Epidermal melanocyte (primary cell): ENCODE measurements around the gene ACADL.
A peak's percentile ranks its signal among the peaks of the same experiment; 100 is the strongest.
"Not testable (repeated sequence)": the region's sequence is repeated elsewhere in the genome, so short reads cannot be mapped to it uniquely, and the experiment has no call there.

Source experiments
- DNase-seq: peaks from one replicate; pipeline ENCODE4 v3.0.0; 2011; ENCODE audit warnings: low spot score; ENCODE audit not compliant: insufficient read length

ACADL gene

DNA sequence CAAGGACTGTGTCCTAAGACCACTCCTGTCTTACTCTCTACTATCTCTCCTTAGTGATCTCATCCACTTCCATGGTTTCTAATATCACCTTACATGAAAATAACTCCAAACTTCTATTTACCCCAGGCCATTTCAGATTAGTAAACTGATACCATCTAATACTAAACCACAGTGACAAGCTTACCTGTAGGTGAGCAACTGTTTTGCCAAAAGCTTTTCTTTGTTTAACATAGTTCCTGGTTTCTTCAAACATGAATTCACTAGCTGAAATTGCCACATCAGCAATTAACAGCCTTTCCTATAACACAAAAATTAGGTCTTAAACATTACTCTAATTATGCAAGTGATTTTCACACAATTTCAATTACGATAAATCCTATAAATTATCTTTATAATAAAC lies 22.1 kb downstream of the ACADL start:
- DNase-seq, result no peak

DNA sequence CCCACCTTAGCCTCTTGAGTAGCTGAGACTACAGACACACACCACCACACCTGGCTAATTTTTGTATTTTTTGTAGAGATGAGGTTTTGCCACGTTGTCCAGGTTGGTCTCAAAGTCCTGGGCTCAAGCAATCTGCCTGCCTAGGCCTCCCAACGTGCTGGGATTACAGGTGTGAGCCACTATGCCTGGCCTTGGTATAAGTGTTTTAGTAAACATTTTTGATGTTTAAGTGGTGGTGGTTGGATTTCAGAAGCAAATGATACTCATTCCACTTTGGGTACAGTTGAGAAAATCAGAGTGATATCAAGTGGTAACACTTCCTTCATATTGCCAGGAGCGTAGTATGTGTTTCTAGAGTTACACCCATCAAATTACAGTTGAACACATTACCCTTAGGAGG lies 25.4 kb downstream of the ACADL start:
- no peak for DNase-seq

DNA sequence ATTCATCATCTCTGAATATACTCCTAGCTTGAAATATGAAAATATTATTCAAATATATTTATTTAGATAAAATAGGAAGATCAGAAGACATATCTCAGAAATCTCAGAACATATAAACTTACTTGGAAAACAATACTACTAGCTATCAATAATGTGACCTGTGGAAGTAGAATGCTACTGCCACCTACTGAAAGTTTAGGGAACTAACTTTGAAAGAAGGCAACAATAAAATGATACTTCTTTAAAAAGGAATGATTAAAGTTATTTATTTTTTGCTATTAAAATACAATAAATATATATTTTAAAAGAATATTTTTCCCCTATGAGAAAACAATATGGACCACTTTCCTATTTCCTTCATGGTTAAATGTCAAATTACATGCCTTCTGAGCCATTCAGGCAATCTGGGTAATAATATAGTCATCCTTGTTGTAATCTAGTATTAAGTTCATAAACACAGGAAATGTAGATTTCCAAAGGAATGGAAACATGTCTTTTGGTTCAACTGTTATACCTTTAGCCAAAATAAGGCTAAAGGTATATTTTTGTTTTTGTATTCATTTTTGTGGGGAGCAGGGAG lies 26.0 kb downstream of the ACADL start:
- no peak for DNase-seq

DNA sequence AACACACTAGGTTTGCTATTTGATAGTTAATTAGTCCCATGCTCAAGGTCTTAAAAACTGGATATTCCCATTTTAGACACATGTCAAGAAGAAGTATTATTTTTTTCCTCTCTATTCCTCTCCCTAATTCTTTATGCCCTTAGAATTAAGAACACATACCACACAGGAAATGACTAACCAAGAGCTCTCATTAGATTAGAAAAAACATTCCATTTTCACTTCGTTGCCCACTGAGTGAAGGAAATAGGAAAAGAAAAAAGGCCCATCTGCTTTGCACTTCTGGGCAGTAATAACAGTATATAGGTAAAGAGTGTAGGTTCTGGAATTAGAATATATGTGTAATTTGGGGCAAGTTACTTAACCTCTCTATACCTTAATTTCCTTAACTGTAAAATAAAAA lies 26.9 kb downstream of the ACADL start:
- DNase-seq, result no peak

DNA sequence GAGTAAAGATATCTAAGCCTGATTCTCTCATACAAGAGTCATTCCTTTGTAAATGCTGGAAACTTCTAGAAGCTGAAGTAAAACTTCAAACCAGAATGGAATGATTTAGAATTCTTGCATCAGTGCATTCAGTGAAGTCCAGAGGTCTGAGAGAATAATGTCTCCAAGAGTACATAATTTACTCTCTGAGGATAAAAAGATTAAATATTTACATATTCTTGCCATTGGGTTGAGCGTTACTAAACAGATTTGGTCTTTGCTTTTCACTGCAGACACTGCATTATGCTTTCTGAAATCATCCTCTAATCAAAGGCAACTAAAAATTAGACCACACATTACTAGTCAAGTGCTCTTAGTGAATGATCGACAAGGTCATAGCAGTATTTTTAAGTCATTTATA lies 27.5 kb downstream of the ACADL start:
- DNase-seq, result no peak

DNA sequence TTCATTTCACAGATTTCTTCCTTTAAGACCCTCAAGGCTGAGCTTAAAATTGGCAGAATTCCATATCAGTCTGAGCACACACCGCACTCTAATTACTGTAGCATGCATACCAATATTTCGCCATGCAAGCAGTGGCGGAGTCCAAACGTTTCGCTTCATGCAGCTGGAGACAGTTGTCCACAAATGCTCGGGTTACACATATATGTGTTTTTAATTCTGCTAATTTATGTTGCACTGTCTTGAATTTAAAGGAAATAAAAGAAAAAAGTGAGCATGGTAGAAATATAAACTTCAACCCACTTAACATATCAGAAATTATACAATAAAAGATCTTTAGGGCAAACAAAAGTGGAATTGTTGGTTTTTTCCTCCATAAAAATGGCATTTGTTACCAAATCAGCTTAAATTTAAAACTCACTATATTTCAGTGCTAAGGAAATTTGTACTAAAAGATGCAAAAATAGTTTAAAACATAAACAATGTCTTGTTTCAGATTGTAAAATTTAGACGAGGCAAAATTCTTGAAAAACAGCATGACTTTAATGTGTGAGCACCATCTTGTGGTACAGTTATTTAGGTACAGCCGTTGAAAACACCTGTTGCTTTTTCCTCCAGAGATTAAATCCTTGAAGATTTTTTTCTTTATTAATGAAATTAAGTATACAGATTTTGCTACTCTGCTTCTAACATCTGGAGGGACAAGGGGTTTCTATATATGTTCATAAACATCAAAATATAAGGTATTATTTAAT lies 30.0 kb downstream of the ACADL start:
- no peak for DNase-seq

DNA sequence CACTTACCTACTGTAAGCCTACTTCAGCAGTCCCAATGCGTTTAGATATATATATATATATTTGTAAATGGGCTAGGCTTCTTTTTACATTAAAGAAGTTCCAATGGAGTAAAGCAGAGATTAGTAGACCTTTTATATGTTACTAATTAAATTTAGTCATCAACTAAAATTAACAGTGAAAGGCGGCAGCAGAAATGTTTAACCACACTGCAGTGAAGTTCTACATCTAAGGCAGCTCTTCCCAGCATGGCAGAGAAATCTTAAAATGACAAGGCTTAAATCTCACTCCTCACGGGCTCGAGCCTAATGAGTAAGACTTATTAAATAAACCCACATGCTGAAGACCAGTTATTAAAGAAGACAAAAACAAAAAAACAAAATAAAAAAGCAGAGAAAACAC lies 34.9 kb downstream of the ACADL start:
- no peak for DNase-seq

DNA sequence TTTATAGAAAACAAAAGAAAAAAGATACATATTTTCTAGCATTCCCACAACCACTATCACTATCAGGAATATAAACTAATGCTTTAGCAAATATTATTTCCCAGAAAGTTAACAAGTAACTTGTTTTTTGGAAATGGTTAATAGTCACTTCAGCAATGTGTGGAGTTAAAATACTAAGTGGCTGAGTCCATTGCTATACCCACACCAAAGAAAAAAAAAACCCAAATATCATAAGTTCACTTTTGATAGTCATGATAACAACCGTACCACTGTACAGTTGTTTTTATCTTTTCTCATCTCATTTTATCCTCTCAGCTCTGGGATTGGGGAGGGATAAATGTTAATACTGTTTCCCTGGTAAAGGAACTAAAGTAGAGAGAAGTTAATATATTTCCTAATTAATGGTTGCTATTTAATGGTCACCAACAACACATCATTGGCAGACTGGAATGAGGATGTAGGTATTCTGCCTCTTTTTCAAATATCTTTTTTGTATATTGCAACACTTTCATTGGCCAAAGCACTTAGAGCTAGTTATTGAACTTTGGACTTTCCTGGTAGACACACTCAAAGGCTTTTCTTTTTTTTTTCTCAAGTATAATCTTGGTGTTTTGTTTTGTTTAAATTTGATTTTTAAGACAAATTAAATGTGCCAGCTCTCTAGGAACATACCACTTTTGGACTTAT lies 35.7 kb downstream of the ACADL start:
- DNase-seq, result no peak

DNA sequence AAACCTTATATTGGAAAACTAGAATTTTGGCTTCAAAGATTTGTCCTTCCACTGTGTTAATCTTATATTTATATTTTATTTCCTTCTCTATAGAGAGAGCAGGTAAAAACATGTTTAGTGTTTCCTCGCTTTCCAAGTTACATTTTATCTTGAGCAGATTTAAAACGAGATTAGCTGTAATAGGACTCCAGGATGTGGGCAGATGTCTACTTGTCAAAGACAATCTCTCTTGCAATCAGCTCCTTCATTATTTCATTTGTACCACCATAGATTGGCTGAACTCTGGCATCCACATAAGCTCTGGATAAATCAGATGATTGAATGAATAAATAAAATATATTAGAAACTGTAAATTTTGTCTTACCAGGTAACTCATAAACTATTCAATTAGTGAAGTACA lies 36.5 kb downstream of the ACADL start:
- no peak for DNase-seq

DNA sequence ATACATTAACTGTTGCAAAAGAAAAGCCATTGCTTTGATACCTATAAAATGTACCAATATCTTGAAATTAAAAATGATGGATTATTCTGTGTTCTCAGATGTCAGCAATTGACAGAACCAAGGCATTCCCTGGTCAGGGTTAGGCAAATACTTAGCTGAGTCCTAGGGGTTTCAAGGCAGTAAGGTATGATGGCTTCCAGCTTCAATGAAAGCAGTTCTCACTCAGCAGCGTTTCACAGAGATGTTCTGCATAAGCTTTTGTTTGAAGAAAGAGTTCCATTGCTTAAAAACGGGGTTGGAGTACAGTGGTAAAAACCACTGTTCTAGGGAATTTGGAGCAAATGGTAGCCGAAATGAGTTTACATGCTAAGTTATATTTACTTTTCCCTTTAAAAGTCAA lies 37.1 kb downstream of the ACADL start:
- no peak for DNase-seq

DNA sequence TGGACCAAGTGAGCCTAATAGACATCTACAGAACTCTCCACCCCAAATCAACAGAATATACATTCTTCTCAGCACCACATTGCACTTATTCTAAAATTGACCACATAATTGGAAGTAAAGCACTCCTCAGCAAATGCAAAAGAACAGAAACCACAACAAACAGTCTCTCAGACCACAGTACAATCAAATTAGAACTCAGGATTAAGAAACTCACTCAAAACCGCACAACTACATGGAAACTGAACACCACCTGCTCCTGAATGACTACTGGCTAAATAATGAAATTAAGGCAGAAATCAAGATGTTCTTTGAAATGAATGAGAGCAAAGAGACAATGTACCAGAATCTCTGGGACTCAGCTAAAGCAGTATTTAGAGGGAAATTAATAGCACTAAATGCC lies 41.3 kb downstream of the ACADL start:
- DNase-seq, result not testable (repeated sequence)

DNA sequence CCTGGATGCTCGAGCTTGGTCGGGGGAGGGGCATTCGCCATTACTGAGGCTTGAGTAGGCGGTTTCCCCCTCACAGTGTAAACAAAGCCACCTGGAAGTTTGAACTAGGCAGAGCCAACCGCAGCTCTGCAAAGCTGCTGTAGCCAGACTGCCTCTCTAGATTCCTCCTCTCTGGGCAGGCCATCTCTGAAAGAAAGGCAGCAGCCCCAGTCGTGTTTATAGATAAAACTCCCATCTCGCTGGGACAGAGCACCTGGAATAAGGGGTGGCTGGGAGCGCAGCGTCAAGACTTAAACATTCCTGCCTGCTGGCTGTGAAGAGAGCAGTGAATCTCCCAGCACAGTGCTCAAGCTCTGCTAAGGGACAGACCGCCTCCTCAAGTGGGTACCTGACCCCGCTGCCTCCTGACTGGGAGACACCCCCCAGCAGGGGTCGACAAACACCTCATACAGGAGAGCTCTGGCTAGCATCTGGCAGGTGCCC lies 43.6 kb downstream of the ACADL start:
- DNase-seq, result not testable (repeated sequence)

DNA sequence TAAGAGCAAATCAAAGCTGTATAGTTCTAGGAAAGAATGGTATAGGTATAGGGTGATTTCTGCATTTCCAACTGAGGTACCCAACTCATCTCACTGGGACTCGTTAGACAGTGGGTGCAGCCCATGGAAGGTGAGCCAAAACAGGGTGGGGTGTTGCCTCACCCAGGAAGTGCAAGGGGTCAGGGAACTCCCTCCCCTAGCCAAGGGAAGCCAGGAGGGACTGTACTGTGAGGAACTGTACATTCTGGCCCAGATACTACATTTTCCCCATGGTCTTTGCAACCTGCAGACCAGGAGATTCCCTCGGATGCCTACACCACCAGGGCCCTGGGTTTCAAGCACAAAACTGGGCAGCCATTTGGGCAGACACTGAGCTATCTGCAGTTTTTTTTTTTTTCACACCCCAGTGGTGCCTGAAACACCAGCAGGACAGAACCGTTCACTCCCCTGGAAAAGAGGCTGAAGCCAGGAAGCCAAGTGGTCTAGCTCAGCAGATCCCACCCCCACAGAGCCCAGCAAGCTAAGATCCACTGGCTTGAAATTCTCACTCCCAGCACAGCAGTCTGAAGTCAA lies 44.1 kb downstream of the ACADL start:
- not testable (repeated sequence) for DNase-seq

DNA sequence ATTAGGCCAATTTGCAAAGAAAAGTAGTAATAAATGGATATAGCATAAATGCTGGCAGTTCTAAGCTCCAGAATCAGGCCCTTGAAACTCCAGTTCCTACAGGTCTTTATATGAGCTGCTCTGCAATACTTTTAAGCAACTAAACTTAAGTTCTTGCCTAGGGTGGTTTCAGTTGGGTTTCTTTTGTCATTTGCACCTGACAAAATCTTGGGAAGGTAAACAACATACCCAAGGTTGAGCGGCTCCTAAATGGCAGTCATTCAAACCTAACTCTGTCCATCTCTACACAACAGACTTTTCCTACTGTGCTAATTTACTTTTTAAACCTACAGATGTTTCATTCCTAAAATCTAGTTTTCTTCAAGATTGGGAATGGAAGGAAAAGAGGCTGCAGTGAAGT lies 44.8 kb downstream of the ACADL start:
- DNase-seq, result no peak

DNA sequence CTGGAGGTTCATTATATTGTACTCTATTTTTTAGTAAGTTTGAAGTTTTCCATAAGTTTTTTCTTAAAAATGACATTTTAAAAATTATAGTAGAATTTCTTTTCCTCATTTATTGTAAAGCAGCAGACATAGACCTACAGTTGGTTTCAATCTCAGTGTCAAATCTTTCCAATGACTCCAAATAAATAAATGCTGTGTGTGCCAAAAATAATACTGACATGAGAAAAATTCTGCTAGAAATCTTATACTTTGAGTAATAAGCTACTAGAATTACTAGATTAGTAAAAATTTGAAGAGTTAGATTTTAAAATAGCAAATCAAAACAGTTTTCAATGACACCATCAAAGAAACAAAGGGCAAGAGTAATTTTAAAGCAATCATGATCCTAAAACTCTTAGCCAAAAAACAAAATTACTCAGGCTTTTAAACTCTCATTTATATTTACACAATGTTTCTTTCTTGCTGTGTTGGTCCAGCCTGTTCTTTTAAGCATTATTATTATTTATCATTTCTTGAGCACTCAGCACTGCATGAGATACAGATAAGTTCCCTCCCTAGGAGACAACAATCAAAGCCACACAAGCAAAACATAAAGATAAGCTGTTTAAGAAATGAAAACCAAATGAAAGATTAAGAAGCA lies 45.8 kb downstream of the ACADL start:
- DNase-seq, result no peak

DNA sequence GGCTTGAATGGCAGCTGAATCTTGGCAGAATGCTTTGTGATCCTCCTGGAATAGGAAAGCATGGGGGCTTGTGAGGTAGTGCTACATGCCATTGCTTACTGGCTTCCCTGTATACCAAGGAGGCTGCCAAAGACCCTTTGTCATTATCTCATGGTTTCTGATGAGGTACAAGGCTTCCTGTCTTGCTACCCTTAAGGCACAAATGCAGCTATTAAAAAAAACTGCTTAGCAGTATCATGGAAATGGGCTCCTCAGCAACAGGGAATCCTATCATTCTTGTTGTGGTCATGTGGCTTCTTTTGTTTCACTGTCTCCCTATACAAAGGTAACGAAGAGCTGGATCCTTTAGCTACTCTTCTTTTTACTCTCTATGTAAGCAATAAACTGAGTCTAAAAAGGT lies 47.5 kb downstream of the ACADL start:
- no peak for DNase-seq

DNA sequence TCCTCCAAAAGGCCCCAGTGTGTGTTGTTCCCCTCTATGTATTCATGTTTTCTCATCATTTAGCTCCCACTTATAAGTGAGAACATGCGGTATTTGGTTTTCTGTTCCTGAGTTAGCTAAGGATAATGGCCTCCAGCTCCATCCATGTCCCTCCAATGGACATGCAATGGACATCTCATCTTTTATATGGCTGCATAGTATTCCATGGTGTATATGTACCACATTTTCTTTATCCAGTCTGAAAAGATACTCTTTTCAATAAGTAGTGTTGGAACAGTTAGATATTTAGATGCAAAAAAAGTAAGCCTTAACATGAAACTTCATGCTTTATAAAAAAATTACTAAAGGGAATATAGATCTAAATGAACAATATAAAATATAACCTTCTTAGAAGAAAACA lies 48.1 kb downstream of the ACADL start:
- DNase-seq, result not testable (repeated sequence)

DNA sequence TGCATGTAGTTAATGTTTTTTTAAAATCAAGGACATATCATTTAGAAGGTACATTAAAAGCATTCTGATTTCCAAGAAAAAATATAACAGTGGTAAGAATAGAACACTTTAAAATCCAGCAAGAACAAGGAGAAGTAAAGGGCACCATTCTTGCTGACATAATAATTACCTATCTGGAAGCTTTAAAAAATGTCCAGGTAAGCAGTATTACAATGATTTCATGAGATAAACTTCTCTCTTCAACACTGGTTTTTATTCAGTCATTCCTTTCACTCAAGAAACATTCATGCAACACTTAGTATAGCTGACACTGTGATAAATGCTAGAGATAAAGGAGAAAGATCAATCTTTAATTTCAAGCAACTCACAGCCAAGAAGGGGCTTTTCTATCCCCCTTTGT lies 51.2 kb downstream of the ACADL start:
- DNase-seq, result no peak

DNA sequence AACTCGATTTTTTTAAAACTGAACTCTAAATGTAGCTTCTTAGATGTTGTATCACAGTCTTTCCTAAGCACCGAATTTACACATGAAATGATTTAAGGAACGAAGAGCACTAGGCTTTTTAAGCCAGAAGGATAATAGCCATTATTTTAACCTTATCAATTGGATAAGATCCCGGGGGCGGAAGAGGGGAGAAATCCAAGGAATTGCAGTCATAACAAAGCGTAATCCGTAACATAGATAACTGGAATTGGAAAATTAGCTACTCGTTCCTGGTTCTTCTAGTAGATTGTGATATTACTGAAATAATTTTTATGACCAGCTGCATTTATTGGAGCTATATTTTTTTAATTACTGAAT lies 53.0 kb downstream of the ACADL start:
- DNase-seq, result no peak

DNA sequence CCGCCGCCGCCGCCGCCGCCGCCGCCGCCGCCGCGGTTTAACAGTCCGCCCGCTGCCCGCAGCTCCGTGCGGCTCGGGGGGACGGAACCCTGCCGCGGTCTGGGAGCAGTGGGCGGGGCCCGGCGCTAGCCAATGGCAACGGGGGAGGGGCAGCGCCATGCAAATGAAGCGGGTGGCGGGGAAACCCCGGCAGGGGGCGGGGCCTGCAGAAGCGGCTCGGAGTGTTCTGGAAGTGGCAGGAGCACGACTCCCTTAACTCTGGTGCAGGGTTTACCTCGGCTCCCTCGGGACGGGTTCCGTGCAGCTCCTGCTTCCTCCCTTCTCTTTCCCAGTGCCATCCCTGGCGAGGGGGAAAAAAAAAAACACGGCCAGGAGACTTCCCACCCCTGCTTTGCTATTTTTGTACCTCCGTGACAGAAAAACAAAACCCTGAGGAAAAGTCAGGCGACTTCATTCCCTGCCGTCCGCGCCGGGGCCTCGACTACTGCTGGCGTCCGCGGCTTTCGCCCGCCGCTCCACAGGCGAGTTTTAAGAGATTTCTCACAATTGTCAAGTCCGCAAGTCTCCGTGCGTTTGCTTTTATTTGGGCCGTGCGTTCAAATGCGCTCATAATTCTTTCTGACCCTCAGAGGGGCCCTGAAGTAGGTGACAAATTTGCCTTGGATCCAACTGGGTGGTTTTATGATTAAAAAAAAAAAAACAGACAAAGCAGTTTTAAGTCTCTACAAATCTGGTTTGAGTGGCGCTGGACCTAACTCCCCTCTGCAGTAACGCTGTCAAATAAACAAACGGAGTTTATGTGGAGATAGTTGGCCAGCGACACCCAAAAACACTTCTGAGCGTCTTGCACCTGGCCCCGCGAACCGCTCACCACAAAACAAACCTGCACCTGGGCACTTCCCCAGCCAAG lies 53.7 kb downstream of the ACADL start, which contains the start of gene KANSL1L:
TSS of gene KANSL1L (minus strand) at position 101 of the 910 bp plus-strand sequence. CDS start 16,827 bp downstream, outside the sequence.
- peak; percentile 70 for DNase-seq
